ENCODE measurements around the gene SEMA3F.

Gene SEMA3F

GRCh38 chr3:50136714-50137405, 18.3 kb upstream of the SEMA3F start:
- ChIA-PET CTCF (interaction anchor here (0.7 to 0.9 kb wide), 5 partner anchors 14 to 65 kb away, joined by 3 to 4 read pairs (median 3); no protein-coding TSS in a partner anchor), POLR2A (interaction anchor here (0.8 to 1.7 kb wide), 2 partner anchors 11 to 14 kb away, joined by 3 to 4 read pairs; no protein-coding TSS in a partner anchor)
- no peak for DNase-seq (ENCODE audit: extremely low spot score)
- TF ChIP-seq LEF1 (IDR thresholded peaks at IDR 0.05; ENCODE audit: borderline replicate concordance) (no peak), ARNT (IDR thresholded peaks at IDR 0.05) (no peak), TARDBP (IDR thresholded peaks at IDR 0.05) (no peak), ELF4 (IDR thresholded peaks at IDR 0.05) (no peak), SP1 (IDR thresholded peaks at IDR 0.05) (no peak), NFRKB (IDR thresholded peaks at IDR 0.05) (no peak), FOXK2 (IDR thresholded peaks at IDR 0.05) (no peak), ZNF384 (IDR thresholded peaks at IDR 0.05) (no peak), SUZ12 (IDR thresholded peaks at IDR 0.05) (no peak), HDGF (IDR thresholded peaks at IDR 0.05; ENCODE audit: borderline replicate concordance) (no peak), FOXA1 (IDR thresholded peaks at IDR 0.05) (no peak), L3MBTL2 (conservative IDR thresholded peaks at IDR 0.05) (no peak), PKNOX1 (IDR thresholded peaks at IDR 0.05) (no peak), BHLHE40 (IDR thresholded peaks at IDR 0.05; ENCODE audit: borderline replicate concordance) (no peak), FOXM1 (IDR thresholded peaks at IDR 0.05; ENCODE audit: borderline replicate concordance) (no peak)

- ChIA-PET CTCF (interaction anchor here (0.9 to 1.0 kb wide), 3 partner anchors 14 to 55 kb away, joined by 3 read pairs; no protein-coding TSS in a partner anchor), POLR2A (interaction anchor here (1.7 kb wide), 1 partner anchor 13 kb away, joined by 4 read pairs; no protein-coding TSS in a partner anchor)
- TF ChIP-seq ELF4 (IDR thresholded peaks at IDR 0.05) (no peak), NFRKB (IDR thresholded peaks at IDR 0.05) (no peak), L3MBTL2 (conservative IDR thresholded peaks at IDR 0.05) (no peak), SP1 (IDR thresholded peaks at IDR 0.05) (no peak), SUZ12 (IDR thresholded peaks at IDR 0.05) (no peak), HDGF (IDR thresholded peaks at IDR 0.05; ENCODE audit: borderline replicate concordance) (no peak)
- no peak for DNase-seq (ENCODE audit: extremely low spot score)
Measured at GRCh38 chr3:50137531-50137930, 17.6 kb upstream of the SEMA3F start.

GRCh38 chr3:50138266-50139200, 16.6 kb upstream of the SEMA3F start:
- DNase-seq (ENCODE audit: extremely low spot score) = no peak
- POLR2A ChIA-PET = interaction anchor here (1.0 to 1.3 kb wide), 3 partner anchors 10 to 199 kb away, joined by 3 to 4 read pairs (median 3); no protein-coding TSS in a partner anchor
- TF ChIP-seq ELF4 (IDR thresholded peaks at IDR 0.05) (no peak), LEF1 (IDR thresholded peaks at IDR 0.05; ENCODE audit: borderline replicate concordance) (no peak), CTBP1 (IDR thresholded peaks at IDR 0.05; ENCODE audit: borderline replicate concordance) (no peak), FOXM1 (IDR thresholded peaks at IDR 0.05; ENCODE audit: borderline replicate concordance) (no peak), FOXA1 (IDR thresholded peaks at IDR 0.05) (no peak), NFRKB (IDR thresholded peaks at IDR 0.05) (no peak), SUZ12 (IDR thresholded peaks at IDR 0.05) (no peak), ARNT (IDR thresholded peaks at IDR 0.05) (no peak), L3MBTL2 (conservative IDR thresholded peaks at IDR 0.05) (no peak), BHLHE40 (IDR thresholded peaks at IDR 0.05; ENCODE audit: borderline replicate concordance) (no peak), HDGF (IDR thresholded peaks at IDR 0.05; ENCODE audit: borderline replicate concordance) (no peak), ZNF384 (IDR thresholded peaks at IDR 0.05) (no peak), PKNOX1 (IDR thresholded peaks at IDR 0.05) (no peak), FOXK2 (IDR thresholded peaks at IDR 0.05) (no peak), TARDBP (IDR thresholded peaks at IDR 0.05) (no peak), SP1 (IDR thresholded peaks at IDR 0.05) (no peak)

GRCh38 chr3:50139308-50139707, 15.8 kb upstream of the SEMA3F start:
- POLR2A ChIA-PET = interaction anchor here (1.0 kb wide), 2 partner anchors 13 to 198 kb away, joined by 3 read pairs; no protein-coding TSS in a partner anchor
- TF ChIP-seq NFRKB (IDR thresholded peaks at IDR 0.05) (no peak), ELF4 (IDR thresholded peaks at IDR 0.05) (no peak)
- no peak for DNase-seq (ENCODE audit: extremely low spot score)
- CTCF ChIA-PET = interaction anchor here (0.6 kb wide), 1 partner anchor 21 kb away, joined by 5 read pairs; no protein-coding TSS in a partner anchor

More at GRCh38 chr3:50138266-50139200, 16.6 kb upstream of the SEMA3F start:
- CTCF ChIA-PET = interaction anchor here (0.9 to 1.0 kb wide), 3 partner anchors 11 to 17 kb away, joined by 3 read pairs; no protein-coding TSS in a partner anchor

- TF ChIP-seq FOXM1 (IDR thresholded peaks at IDR 0.05; ENCODE audit: borderline replicate concordance) (no peak), LEF1 (IDR thresholded peaks at IDR 0.05; ENCODE audit: borderline replicate concordance) (no peak)
- DNase-seq (ENCODE audit: extremely low spot score) = no peak
- CTCF ChIA-PET = interaction anchor here (0.6 kb wide), 1 partner anchor 22 kb away, joined by 5 read pairs; no protein-coding TSS in a partner anchor
- POLR2A ChIA-PET = no interaction called here
Measured at GRCh38 chr3:50139718-50140423, 15.3 kb upstream of the SEMA3F start.

GRCh38 chr3:50140990-50141389, 14.1 kb upstream of the SEMA3F start:
- POLR2A ChIA-PET = no interaction called here
- DNase-seq (ENCODE audit: extremely low spot score) = no peak
- TF ChIP-seq CTBP1 (IDR thresholded peaks at IDR 0.05; ENCODE audit: borderline replicate concordance) (no peak), NFRKB (IDR thresholded peaks at IDR 0.05) (no peak), ZNF384 (IDR thresholded peaks at IDR 0.05) (no peak), TARDBP (IDR thresholded peaks at IDR 0.05) (no peak), PKNOX1 (IDR thresholded peaks at IDR 0.05) (no peak), FOXM1 (IDR thresholded peaks at IDR 0.05; ENCODE audit: borderline replicate concordance) (no peak), FOXK2 (IDR thresholded peaks at IDR 0.05) (no peak), LEF1 (IDR thresholded peaks at IDR 0.05; ENCODE audit: borderline replicate concordance) (no peak), ARNT (IDR thresholded peaks at IDR 0.05) (no peak), L3MBTL2 (conservative IDR thresholded peaks at IDR 0.05) (no peak), SUZ12 (IDR thresholded peaks at IDR 0.05) (no peak), ELF4 (IDR thresholded peaks at IDR 0.05) (no peak), SP1 (IDR thresholded peaks at IDR 0.05) (no peak), HDGF (IDR thresholded peaks at IDR 0.05; ENCODE audit: borderline replicate concordance) (no peak), FOXA1 (IDR thresholded peaks at IDR 0.05) (no peak)
- CTCF ChIA-PET = no interaction called here

Measured in HEK293T (cell line).